C4-2B (cell line): ENCODE results near the gene ADGRD1.

Source experiments
- CTCF ChIP-seq: fragments of 450-650 bp; conservative IDR thresholded peaks from 2 replicates; pipeline ENCODE4 v1.5.1; 2017; ENCODE audit warnings: mild to moderate bottlenecking
- ZFX ChIP-seq: fragments of 450-650 bp; IDR thresholded peaks from 2 replicates; pipeline ENCODE4 v1.6.1; 2017

- TF ChIP-seq CTCF, result no peak
- no peak for TF ChIP-seq ZFX
Observed at GRCh38 chr12:130948751-130949150, 5.0 kb upstream of the ADGRD1 start.
